Keratinocyte (primary cell): ENCODE results near the gene HDDC2. TPM values are rescaled to one million over a fixed set of nuclear protein-coding genes. Genes with fewer than 3 reads are reported as not detected.

Source experiments
- DNase-seq: peaks from one replicate; pipeline ENCODE4 v3.0.0-alpha.2; 2011; ENCODE audit warnings: low read depth, missing footprints, low spot score
- FAIRE-seq: peaks from 2 replicates; lab custom pipeline; 2011; peaks lifted over from hg19 to GRCh38; lab: Jason Lieb, UNC
- H2AFZ ChIP-seq: 2 replicates; pipeline ENCODE4 v1.6.0; 2012; ENCODE audit warnings: low read length, control low read depth, inconsistent platforms; ENCODE audit not compliant: control insufficient read depth
- H3K27ac ChIP-seq: 2 replicates; pipeline ENCODE4 v1.5.1; 2011; ENCODE audit warnings: low read length; ENCODE audit not compliant: control insufficient read depth, insufficient read depth
- H3K27me3 ChIP-seq: 3 replicates; pipeline ENCODE4 v1.6.0; 2011; ENCODE audit warnings: low read length; ENCODE audit not compliant: control insufficient read depth, insufficient read depth; ENCODE audit errors: extremely low read depth
- H3K36me3 ChIP-seq, 2 experiments: 2 replicates in 1 of 2; 3 replicates in 1 of 2; pipeline ENCODE4 v1.5.1; 2011; ENCODE audit warnings: low read length in 2 of 2, mild to moderate bottlenecking in 1 of 2; ENCODE audit not compliant: control insufficient read depth in 2 of 2, insufficient read depth in 2 of 2; ENCODE audit errors: extremely low read depth in 1 of 2
- H3K4me1 ChIP-seq: 3 replicates; pipeline ENCODE4 v1.5.1; 2011; ENCODE audit warnings: low read length; ENCODE audit not compliant: control insufficient read depth, insufficient read depth; ENCODE audit errors: extremely low read depth
- H3K4me2 ChIP-seq: 3 replicates; pipeline ENCODE4 v1.6.0; 2011; ENCODE audit warnings: low read depth, low read length; ENCODE audit not compliant: control insufficient read depth, insufficient read depth; ENCODE audit errors: extremely low read depth
- H3K4me3 ChIP-seq, 3 experiments: fragments of 200-600 bp in 1 of 3; sonication (generic) in 1 of 3; 2 replicates in 2 of 3; 3 replicates in 1 of 3; pipeline ENCODE4 v1.5.1; 2011 to 2016; ENCODE audit warnings: low read length in 3 of 3, mild to moderate bottlenecking in 3 of 3, control low read depth in 2 of 3, inconsistent platforms in 1 of 3, low read depth in 1 of 3, mixed read lengths in 1 of 3, mixed run types in 1 of 3, moderate library complexity in 1 of 3; ENCODE audit not compliant: control insufficient read depth in 2 of 3, insufficient read depth in 2 of 3; ENCODE audit errors: extremely low read depth in 1 of 3
- H3K79me2 ChIP-seq: 2 replicates; pipeline ENCODE4 v1.6.0; 2012; ENCODE audit warnings: low read length; ENCODE audit not compliant: control insufficient read depth, insufficient read depth
- H3K9ac ChIP-seq: 3 replicates; pipeline ENCODE4 v1.6.0; 2011; ENCODE audit warnings: low read length; ENCODE audit not compliant: control insufficient read depth, insufficient read depth; ENCODE audit errors: extremely low read depth
- H3K9me1 ChIP-seq: 3 replicates; pipeline ENCODE4 v1.6.0; 2011; ENCODE audit warnings: low read length; ENCODE audit not compliant: control insufficient read depth, insufficient read depth; ENCODE audit errors: extremely low read depth
- H3K9me3 ChIP-seq: 2 replicates; pipeline ENCODE4 v1.5.1; 2012; ENCODE audit warnings: low read depth, low read length; ENCODE audit not compliant: control insufficient read depth
- H4K20me1 ChIP-seq: 3 replicates; pipeline ENCODE4 v1.6.0; 2011; ENCODE audit warnings: low read length; ENCODE audit not compliant: control insufficient read depth, insufficient read depth; ENCODE audit errors: extremely low read depth
- CTCF ChIP-seq, 3 experiments: IDR thresholded peaks in 1 of 3; conservative IDR thresholded peaks in 1 of 3; optimal IDR thresholded peaks in 1 of 3; 2 replicates in 2 of 3; 3 replicates in 1 of 3; pipeline versions ENCODE3 to v1.5.1; 2011; ENCODE audit warnings: low read length in 3 of 3, mild to moderate bottlenecking in 3 of 3, moderate library complexity in 2 of 3, control low read depth in 1 of 3, inconsistent platforms in 1 of 3; ENCODE audit not compliant: insufficient read depth in 2 of 3; ENCODE audit errors: extremely low read depth in 1 of 3
- EZH2 ChIP-seq: IDR thresholded peaks from one replicate; pipeline ENCODE4 v1.6.1; 2012; ENCODE audit warnings: inconsistent platforms, mild to moderate bottlenecking, low read length, moderate library complexity
- dilution Hi-C: fragments of 300-500 bp; cut with MboI; formaldehyde crosslinking; loops from one replicate; pipeline ENCODE4 v1.7.0; 2020; ENCODE audit warnings: low sequenced_read_pairs; ENCODE audit not compliant: extremely low pct_ligation_motif_present
- polyA plus RNA-seq, 5 experiments: library from polyadenylated mRNA; depleted of rRNA in 3 of 5; stranded (reverse) in 3 of 5; stranded (forward) in 1 of 5; unstranded in 1 of 5; fragments of >200 nt; gene quantifications; 1 replicate in 1 of 5; 2 replicates in 3 of 5; 3 replicates in 1 of 5; pipeline versions ENCODE4 v1.2.1 to v1.2.3, GENCODE V29; 2011 to 2012; ENCODE audit warnings: missing spikeins in 2 of 5, low read depth in 1 of 5, low replicate concordance in 1 of 5

The HDDC2 gene
- polyA plus RNA-seq, 1 donor (not counting 4 experiments of a cell fraction or from before 2014, with no cell fraction given) = 75.8 TPM

- TF ChIP-seq CTCF (optimal IDR thresholded peaks at IDR 0.05 in 1 of 3, IDR thresholded peaks at IDR 0.05 in 1 of 3, conservative IDR thresholded peaks at IDR 0.05 in 1 of 3; ENCODE audit: extremely low read depth in 1 of 3, insufficient read depth in 2 of 3, low read length in 3 of 3) = no peak
- TF ChIP-seq EZH2 = no peak
- H3K9ac ChIP-seq = no peak overlapping the region
- no peak overlapping the region for H3K4me2 ChIP-seq
- FAIRE-seq (no peak), DNase-seq (no peak)
- no peak overlapping the region for H3K27ac ChIP-seq
- H3K36me3 ChIP-seq = no peaks in the 10 kb centered on the region
- no peaks in the 10 kb centered on the region for H3K9me3 ChIP-seq
- no peak overlapping the region for H3K4me3 ChIP-seq
- peaks cover 28% of the 10 kb centered on the region for H3K4me1 ChIP-seq
- H3K79me2 ChIP-seq = no peaks in the 10 kb centered on the region
- no peaks in the 10 kb centered on the region for H3K27me3 ChIP-seq
- no peaks in the 10 kb centered on the region for H4K20me1 ChIP-seq
- H2AFZ ChIP-seq = no peak overlapping the region
- dilution Hi-C loops = no loop called here
- H3K9me1 ChIP-seq = no peaks in the 10 kb centered on the region
Measured at GRCh38 chr6:125257351-125257750, 44.4 kb downstream of the HDDC2 start.

- no peaks in the 10 kb centered on the region for H3K79me2 ChIP-seq
- TF ChIP-seq CTCF (optimal IDR thresholded peaks at IDR 0.05 in 1 of 3, IDR thresholded peaks at IDR 0.05 in 1 of 3, conservative IDR thresholded peaks at IDR 0.05 in 1 of 3; ENCODE audit: extremely low read depth in 1 of 3, insufficient read depth in 2 of 3, low read length in 3 of 3) (no peak), EZH2 (no peak)
- H3K27ac ChIP-seq = peak overlapping the region; percentile 4
- no peak overlapping the region for H3K4me3 ChIP-seq
- dilution Hi-C loops = no loop called here
- H3K4me1 ChIP-seq = peaks cover 28% of the 10 kb centered on the region
- H3K9me1 ChIP-seq = no peaks in the 10 kb centered on the region
- no peak overlapping the region for H2AFZ ChIP-seq
- H3K9ac ChIP-seq = no peak overlapping the region
- no peaks in the 10 kb centered on the region for H3K9me3 ChIP-seq
- H3K4me2 ChIP-seq = no peak overlapping the region
- H3K27me3 ChIP-seq = no peaks in the 10 kb centered on the region
- no peaks in the 10 kb centered on the region for H4K20me1 ChIP-seq
- FAIRE-seq = peak; percentile 68
- no peak for DNase-seq
- peaks cover 0 to 2% of the 10 kb centered on the region in 2 experiments for H3K36me3 ChIP-seq
Measured at GRCh38 chr6:125255201-125255600, 46.6 kb downstream of the HDDC2 start.
